GM21515 (cell line): ENCODE data around the gene CDKN2D.

Source experiments
- ATAC-seq: cut with Tn5 transposase; IDR thresholded peaks from one replicate; pipeline ENCODE4 v1.9.1; 2021; ENCODE audit not compliant: unreplicated experiment

Gene CDKN2D

GRCh38 chr19:10568826-10569651 is at the start of gene CDKN2D:
TSS of gene CDKN2D (minus strand) at chr19:10568979. CDS start at chr19:10568653, 326 bp downstream.
- peak; percentile 63 for ATAC-seq

GRCh38 chr19:10617409-10618121 is 48.8 kb upstream of the CDKN2D start:
- ATAC-seq, result no peak

GRCh38 chr19:10615429-10616023 is 46.7 kb upstream of the CDKN2D start:
- no peak for ATAC-seq

- no peak for ATAC-seq
These were observed 43.8 kb upstream of the CDKN2D start for GRCh38 chr19:10612499-10613119.

- no peak for ATAC-seq
These were observed 43.1 kb upstream of the CDKN2D start for GRCh38 chr19:10611907-10612306.

- no peak for ATAC-seq
These were observed 35.7 kb upstream of the CDKN2D start for GRCh38 chr19:10604460-10604980.

- ATAC-seq, result no peak
These were observed 35.2 kb upstream of the CDKN2D start for GRCh38 chr19:10603873-10604459.

- ATAC-seq, result no peak
These were observed 34.5 kb upstream of the CDKN2D start for GRCh38 chr19:10603084-10603872.

GRCh38 chr19:10602330-10603083 is 33.7 kb upstream of the CDKN2D start:
- no peak for ATAC-seq

GRCh38 chr19:10601999-10602329 is 33.2 kb upstream of the CDKN2D start:
- ATAC-seq, result no peak

- ATAC-seq, result no peak
These were observed 31.4 kb upstream of the CDKN2D start for GRCh38 chr19:10600149-10600548.

- ATAC-seq, result peak; percentile 48
These were observed 25.2 kb upstream of the CDKN2D start for GRCh38 chr19:10593820-10594637.

- ATAC-seq, result no peak
These were observed 24.4 kb upstream of the CDKN2D start for GRCh38 chr19:10593148-10593547.

GRCh38 chr19:10587839-10588150 is 19.0 kb upstream of the CDKN2D start:
- ATAC-seq, result no peak

- no peak for ATAC-seq
These were observed 18.5 kb upstream of the CDKN2D start, which contains the start of gene AP1M2 for GRCh38 chr19:10587022-10587838. TSS of gene AP1M2 (minus strand) at chr19:10587312. CDS start at chr19:10587231, 81 bp downstream.

- ATAC-seq, result no peak
These were observed 17.6 kb upstream of the CDKN2D start for GRCh38 chr19:10586396-10586795.

- no peak for ATAC-seq
These were observed 14.4 kb upstream of the CDKN2D start for GRCh38 chr19:10583036-10583776.
